Posterior vena cava (tissue), 2 donors: ENCODE measurements around the gene COX7A1. TPM values are rescaled to one million over a fixed set of nuclear protein-coding genes. Genes with fewer than 3 reads are reported as not detected.

ENCODE experiments used
- DNase-seq: peaks from one replicate; pipeline ENCODE4 v3.0.0-alpha.2; 2020; ENCODE audit warnings: low spot score
- intact Hi-C, 2 donors: fragments of 100-400 bp; cut with DNase I; formaldehyde crosslinking; loops; one replicate each; pipeline versions ENCODE4 v1.14.1 to v1.14.2; 2022 to 2023
- total RNA-seq, 2 donors: library from RNA; stranded (reverse); fragmentation: NEBNext Ultra II Directional; extraction: Animal tissue kit (Norgen Biotek cat#: 25700); gene quantifications; one replicate each; pipeline ENCODE4 v1.2.1, GENCODE V29; 2021
- donor health status: DM: yes; HTN: yes; CAD: no.
- donor health status: DM: yes; HTN: yes; CAD: no.

The COX7A1 gene
- total RNA-seq, 2 donors from 2014 or later = 232 to 242 TPM

DNA sequence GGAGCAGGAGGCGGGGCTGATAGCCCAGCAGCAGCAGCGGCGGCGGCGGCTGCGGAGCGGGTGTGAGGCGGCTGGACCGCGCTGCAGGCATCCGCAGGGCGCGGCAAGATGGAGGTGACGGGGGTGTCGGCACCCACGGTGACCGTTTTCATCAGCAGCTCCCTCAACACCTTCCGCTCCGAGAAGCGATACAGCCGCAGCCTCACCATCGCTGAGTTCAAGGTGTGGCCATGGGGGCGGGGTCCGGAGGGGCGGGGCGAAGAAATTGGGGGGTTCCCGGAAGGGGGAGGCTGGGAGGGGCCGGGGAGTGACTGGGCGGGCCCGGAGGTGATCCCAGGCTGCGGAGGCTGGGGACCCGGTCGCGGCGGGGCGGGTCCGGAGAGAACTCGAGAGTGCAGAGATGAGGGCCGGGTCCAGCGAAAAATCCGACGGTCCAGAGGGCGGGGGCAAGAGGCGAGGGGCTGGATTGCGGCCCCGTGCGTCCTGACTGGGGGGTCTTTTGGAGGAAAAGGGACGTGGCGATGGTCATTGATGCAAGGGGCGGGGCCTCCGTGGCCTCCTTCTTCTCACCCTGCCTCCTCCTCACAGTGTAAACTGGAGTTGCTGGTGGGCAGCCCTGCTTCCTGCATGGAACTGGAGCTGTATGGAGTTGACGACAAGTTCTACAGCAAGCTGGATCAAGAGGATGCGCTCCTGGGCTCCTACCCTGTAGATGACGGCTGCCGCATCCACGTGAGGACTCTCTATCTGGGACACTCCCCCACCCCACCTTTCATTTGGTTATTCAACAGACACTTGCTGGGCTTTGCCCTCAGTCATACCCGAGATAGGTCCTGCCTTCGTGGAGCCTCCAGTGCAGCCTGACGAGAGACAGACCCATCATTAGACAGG lies 36.5 kb downstream of the COX7A1 start, which contains the start of gene TBCB:
TBCB (plus strand) TSS at position 16 of the 891 bp plus-strand sequence; CDS start at position 109, 93 bp downstream.
- peak; percentile 94 for DNase-seq
- intact Hi-C loops = no loop called here

DNA sequence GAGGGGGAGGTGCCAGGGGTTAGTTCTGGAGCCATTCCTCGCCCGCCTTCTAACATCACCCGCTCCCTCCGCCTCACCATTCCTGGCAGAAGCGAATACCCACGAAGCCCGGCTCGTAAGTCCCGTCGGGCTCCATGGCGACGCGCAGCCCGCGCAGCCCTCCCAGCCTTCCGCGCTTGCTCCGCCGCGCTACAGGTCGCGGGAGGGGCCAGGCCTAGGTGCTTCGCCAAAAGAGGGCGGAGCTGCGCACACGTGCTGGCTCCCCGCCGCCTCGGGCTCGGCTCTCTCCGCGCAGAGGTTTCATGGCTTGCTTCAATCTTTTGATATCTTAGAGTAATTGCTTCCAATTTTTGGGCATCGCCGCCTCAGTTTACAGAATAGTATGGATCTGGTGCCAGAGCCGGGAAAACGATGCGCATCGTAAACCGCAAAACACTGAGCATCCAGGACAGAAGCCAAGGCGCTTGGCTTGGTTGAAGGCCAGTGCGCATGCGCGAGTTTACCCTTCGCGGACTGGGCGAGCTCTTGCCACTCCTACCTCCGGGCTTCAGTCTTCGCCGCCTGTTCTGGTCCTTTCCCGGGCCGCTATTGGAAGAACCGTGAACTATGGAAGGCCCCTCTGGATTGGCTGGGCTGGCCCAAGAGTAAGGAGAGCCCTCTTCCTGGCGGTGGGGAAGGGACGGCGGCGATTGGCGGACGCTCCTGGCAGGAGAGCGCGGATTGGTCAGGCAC lies 37.4 kb downstream of the COX7A1 start, which contains the start of gene POLR2I:
POLR2I (minus strand) TSS at position 155 of the 732 bp plus-strand sequence; CDS start at position 136, 19 bp downstream.
- DNase-seq = peak; percentile 100
- intact Hi-C loops = loop anchor here in 1 of 2 donors (5.0 kb wide), 1 partner anchor 58 kb away; no protein-coding TSS in a partner anchor

DNA sequence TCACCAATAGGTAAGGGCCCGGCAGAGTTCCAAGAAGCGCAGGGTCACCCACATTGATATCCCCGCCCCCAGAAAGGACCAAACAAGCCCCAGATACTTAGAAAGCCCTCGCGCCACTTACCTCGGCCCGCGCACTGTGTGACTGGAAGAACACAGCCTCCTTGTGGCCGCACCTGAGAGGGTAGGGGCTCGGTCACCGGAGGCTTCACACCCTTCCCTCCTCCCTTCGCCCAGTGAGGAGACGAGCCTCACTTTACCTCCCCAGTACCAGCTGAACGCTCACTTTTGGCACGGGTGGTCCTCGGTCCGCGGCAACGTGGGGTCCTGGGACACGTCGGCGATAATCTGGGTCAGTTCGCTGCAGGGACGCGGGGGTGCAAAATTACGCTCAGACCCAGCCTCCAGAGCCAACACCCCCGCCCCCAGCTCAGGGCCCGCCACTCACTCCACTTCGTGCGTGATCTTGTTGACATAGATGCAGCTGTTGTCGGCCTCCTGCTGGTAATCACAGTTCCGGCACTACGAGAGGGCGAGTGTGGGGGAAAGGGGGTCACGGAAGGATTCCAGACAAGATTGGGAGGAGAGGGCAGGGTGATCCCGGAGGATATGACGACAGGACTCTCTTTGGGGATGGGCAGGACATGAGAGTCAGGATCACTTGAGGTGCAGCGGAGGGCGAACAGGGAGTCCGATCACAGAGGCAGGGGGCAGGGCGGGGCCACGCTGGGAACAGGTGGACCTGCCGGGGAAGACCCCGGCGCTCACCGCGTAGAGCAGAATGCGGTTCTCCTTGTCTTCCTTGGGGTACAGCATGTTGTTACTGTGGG lies 38.1 kb downstream of the COX7A1 start:
- no peak for DNase-seq
- intact Hi-C loops = loop anchor here in 1 of 2 donors (5.0 kb wide), 1 partner anchor 57 kb away; no protein-coding TSS in a partner anchor

DNA sequence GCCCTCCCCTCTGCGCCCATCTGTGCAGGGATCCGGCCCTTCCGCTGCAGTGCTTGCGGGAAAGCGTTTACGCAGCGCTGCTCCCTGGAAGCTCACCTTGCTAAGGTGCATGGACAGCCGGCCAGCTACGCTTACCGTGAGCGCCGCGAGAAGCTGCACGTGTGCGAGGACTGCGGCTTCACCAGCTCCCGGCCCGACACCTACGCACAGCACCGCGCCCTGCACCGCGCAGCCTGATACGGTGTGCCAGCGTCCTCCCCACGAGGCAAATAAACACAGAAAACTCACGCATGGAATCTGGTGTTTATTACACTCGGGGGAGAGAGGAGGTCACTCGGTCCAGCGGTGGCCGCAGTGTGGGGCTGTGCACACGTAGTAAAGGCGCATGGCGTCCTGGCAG lies 38.8 kb downstream of the COX7A1 start:
- intact Hi-C loops = loop anchor here in 1 of 2 donors (5.0 kb wide), 1 partner anchor 56 kb away; no protein-coding TSS in a partner anchor
- no peak for DNase-seq

DNA sequence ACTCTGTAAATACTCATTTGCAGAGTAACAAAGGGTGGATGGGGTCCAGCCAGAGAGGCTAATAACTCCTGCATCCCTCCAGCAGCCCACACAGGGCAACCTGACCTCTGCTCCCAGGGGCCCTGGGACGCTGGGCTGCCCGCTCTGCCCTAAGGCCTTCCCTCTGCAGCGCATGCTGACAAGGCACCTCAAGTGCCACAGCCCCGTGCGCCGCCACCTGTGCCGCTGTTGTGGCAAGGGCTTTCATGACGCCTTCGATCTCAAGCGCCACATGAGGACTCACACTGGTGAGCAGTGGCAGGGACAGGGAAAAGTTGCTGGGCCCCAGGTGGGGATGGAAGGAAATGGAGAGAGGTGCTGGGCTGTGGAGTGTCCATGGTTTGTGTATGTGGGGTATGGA lies 39.6 kb downstream of the COX7A1 start:
- intact Hi-C loops = loop anchor here in 1 of 2 donors (5.0 kb wide), 1 partner anchor 55 kb away; no protein-coding TSS in a partner anchor
- DNase-seq = no peak

DNA sequence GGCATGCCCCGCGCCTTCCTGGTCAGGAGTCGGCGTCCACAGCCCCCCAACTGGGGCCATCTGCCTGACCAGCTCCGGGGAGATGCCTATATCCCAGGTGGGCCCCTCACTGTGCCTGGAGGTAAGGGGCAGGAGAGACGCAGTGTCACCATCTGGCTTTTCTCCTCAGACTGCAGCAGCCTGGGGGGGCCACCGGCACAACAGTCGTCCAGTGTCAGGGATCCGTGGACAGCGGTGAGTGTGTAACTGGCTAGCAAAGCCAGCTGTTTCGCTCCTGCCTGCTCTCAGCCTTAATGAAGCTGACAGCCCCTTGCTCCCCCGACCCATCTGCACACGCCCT lies 41.1 kb downstream of the COX7A1 start:
- DNase-seq = no peak

GRCh38 chr19:36110487-36111199 lies 41.6 kb downstream of the COX7A1 start, which contains the start of gene OVOL3:
Gene OVOL3 (plus strand): TSS chr19:36111143. CDS start chr19:36111203, 60 bp downstream.
- DNase-seq = no peak
- intact Hi-C loops = loop anchor here in 1 of 2 donors (5.0 kb wide), 1 partner anchor 53 kb away; no protein-coding TSS in a partner anchor

More for the DNA sequence above, 41.1 kb downstream of the COX7A1 start:
- intact Hi-C loops = loop anchor here in 1 of 2 donors (5.0 kb wide), 1 partner anchor 54 kb away; no protein-coding TSS in a partner anchor

DNA sequence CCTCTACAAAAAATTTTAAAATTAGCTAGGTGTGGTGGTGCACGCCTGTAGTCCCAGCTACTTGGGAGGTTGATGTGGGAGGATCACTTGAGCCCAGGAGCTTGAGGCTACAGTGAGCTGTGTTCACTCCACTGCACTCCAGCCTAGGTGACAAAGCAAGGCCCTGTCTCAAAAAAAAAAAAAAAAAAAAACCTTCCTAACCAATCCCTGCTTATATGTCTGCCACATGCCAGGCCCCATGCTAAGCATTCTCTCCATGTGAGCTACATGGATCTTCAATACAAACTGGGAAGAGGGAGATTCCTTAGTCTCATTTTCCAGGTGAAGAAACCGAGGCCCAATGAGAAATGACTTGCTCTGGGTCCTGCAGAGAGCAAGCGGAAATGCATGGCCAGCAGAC lies 43.6 kb downstream of the COX7A1 start:
- intact Hi-C loops = loop anchor here in 1 of 2 donors (1.0 kb wide), 1 partner anchor 134 kb away; no protein-coding TSS in a partner anchor
- no peak for DNase-seq

DNA sequence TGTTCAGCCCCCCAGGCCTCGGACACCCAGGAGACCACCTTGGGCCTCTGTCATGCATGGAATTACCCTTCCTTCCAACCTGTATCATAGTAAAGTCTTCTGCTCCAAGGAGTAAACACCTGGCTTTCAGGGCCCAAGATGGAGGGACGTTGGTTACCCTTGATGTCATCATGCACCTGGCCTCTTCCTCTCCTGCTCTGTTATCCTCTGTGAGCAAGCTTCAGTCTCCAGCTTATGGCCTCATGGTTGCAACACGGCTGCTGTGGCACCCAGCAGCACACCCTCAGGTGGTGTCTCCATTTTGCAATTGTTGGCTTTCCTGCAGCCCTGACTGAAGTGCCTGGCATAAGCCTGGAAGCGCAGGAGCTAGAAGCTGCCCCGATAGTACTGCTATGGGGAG lies 45.3 kb downstream of the COX7A1 start:
- no peak for DNase-seq
- intact Hi-C loops = no loop called here

DNA sequence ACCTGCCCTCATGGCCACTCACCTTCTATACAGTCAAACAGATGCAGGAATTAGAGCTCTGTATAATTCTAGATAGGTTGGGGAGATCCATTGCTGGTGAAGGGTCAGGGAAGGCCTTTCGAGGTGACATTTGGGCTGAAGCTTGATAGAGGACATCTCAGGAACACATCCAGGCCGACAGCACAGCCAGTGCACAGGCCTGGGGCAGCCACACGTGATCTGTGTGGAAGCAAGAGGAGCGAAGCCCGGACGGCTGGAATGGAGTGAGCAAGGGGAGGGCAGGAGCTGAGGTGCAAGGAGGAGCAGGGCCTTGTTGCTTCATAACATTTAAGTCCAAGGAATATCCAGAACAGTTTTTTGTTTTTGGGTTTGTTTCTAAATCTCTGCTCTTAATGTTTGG lies 45.8 kb downstream of the COX7A1 start:
- DNase-seq = no peak
- intact Hi-C loops = no loop called here

DNA sequence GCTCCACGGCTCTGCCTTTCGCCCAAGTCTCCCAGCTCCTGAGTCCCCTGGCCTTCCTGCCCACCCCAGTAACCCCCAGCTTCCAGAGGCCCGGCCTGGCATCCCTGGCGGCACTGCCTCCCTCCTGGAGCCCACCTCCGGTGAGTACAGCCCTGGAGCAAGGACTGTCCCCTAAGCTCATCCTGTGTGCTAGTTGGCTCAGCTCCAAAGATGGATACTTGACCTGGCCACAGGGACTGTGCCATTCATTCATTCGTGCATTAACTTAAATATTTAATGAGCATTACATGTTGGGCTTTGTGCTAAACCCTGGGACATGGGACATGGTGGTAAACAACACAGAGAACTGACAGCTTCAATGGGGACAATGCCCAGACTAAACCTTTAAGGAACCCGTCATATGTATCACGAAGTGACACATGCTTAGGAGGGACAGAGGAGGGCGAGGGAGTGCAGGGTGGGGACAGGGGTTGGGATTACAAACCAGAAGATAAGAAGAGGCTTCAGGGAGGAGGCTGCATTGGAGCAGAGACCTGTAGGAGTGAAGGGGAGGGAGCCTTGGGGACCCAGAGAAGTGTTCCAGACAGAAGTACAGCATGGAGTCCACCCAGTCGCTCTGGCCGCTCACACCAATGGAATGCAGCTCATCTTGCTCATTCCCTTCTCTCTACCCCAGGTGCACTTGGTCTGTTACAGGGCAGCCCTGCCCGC lies 48.2 kb downstream of the COX7A1 start:
- intact Hi-C loops = no loop called here
- DNase-seq = no peak

- DNase-seq = no peak
- intact Hi-C loops = no loop called here
Measured at GRCh38 chr19:36103040-36103626, 49.1 kb downstream of the COX7A1 start.

DNA sequence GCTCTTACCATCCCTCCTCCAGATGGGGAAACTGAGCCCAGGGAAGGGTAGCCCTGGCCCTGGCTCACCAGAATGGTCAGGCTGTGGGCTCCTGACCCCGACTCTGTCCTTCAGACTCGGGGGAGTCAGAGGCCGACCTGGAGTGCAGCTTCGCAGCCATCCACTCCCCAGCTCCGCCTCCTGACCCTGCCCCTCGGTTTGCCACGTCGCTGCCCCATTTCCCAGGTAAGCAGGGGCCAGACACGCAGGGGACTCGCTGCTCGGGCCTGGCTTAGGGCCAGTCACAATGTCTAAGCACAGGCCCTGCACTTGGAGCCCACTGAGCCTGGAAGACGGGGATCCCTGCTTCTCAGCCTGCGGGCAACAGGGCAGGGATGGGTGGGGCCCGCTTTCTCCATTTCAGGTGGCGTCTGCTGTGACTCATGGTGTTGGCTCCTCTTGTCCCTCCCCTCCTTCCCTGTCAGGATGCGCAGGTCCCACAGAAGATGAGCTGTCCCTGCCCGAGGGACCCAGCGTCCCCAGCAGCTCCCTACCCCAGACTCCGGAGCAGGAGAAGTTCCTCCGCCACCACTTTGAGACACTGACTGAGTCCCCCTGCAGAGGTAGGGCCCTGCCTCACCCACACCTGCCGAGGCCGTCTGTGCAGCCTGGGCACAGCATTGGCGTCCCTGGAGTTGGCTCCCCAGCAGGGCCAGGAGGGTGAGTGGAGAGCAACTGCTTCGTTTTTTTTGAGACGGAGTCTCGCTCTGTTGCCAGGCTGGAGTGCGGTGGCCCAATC lies 50.5 kb downstream of the COX7A1 start:
- intact Hi-C loops = no loop called here
- no peak for DNase-seq
